GM21515 (cell line): ENCODE measurements around the gene DNAJB11.
"Not testable (repeated sequence)": the region's sequence is repeated elsewhere in the genome, so short reads cannot be mapped to it uniquely, and the experiment has no call there.

Experiments
- ATAC-seq: cut with Tn5 transposase; IDR thresholded peaks from one replicate; pipeline ENCODE4 v1.9.1; 2021; ENCODE audit not compliant: unreplicated experiment

The DNAJB11 gene

DNA sequence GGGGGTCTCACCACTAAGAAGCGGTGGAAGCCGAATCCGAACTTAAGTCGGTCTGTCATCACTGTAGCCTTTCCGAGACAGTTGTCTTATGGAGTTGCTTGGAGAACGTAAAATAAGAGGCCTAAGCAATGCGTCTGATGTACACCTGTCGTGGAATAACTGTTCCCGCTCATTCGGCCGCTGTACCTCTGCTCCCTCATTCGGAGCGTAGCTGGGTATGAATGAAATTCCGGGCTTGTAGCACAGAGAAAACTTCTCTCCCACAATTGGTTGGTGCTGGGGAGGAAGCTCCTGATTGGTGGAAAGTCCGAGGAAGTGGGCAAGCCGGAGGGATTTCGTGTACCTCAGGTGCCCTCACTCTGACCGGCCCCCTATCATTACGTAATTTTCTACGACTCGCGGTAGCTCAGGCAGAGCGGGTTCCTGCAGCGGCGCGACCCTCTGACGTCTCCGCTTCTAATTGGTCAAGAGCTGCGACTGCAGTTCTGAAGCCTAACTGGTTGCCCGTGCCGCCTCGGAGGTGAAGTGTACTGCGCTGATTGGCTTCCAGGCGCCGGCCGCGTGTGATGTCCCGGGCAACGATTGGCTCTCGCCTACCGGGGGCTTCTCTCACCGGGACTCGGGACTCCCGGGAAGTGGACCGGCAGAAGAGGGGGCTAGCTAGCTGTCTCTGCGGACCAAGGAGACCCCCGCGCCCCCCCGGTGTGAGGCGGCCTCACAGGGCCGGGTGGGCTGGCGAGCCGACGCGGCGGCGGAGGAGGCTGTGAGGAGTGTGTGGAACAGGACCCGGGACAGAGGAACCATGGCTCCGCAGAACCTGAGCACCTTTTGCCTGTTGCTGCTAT, at the start of gene DNAJB11:
DNAJB11 (plus strand) TSS at position 625 of the 845 bp plus-strand sequence; CDS start at position 803, 178 bp downstream.
- ATAC-seq = peak; percentile 84

DNA sequence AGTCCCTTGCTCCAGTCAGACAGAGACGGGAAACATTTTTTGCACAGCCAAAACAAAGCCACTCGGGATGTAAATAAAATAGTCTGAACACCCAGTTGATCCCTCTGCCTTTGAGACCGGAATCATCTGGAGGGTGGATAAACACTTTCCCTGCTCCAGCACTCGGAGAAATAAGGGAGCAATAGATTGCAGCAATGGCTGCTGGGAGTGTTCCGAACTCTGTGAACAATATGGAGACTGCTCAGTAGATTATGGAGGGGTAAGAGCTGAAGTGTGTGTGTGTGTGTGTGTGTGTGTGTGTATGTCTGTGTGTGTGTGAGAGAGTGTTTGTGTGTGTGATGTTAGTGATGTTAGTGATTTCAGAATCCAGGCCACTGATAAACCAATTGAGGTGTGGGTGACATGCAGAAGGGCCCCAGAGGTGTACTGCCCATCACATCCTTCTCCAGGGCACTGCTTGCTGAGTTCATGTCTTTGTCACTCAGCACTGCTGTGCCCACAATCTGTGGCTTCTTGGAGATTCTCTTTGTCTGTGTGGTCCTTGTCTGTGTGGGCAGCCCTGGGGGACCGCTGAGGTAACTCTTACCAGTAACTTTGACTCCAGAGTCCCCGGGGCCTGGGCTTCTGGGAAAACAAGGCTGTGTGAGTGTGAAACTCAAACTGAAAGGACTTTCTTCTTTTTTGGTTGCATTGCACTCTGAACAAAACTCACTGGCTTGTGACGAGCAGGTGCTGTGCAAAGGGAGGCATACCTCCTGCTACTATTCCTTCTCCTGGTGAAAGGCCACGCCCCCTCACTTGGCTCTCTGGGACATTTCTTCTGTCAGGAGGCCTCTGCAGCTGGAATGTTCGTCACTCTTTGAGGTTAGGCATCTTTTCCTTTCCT, 49.3 kb upstream of the DNAJB11 start:
- peak; percentile 68 for ATAC-seq

DNA sequence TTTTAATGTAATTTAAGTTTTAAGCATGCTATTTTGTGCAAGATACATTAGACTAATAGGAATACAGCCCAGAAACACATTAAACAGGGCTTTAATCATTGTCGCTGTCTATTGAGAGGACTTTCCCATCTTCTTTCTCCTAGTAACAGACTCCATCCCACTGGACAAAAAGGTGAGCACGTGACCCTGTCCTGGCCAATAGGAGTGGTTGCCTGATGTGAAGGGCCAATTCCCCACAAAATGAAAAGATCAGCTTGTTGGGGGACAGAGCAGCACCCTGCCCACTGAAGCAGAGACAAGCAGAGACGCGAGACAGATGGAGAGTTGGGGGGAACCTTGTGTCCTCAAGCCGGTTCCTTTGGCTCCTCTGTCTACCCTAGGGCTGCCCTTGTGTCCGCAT, 47.5 kb upstream of the DNAJB11 start:
- ATAC-seq = no peak

DNA sequence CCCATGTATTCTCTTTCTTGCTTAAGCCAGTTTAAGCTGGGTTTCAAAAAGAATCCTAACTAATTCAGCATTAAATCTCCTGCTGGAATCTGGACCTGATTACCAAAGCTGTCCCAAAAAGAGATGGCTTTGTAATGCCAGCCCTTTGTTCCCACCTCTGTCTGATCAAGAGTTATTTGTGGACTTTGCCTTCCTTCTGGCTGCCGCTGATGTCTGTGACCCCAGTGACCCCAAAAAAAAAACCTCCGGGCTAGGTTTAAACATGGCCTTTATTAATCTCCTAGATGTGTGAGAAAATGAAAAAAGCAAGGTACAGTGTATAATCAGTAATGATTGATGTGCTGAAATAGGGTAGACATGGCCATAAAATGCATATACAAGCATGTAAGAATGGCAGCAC, 47.1 kb upstream of the DNAJB11 start:
- ATAC-seq = no peak

DNA sequence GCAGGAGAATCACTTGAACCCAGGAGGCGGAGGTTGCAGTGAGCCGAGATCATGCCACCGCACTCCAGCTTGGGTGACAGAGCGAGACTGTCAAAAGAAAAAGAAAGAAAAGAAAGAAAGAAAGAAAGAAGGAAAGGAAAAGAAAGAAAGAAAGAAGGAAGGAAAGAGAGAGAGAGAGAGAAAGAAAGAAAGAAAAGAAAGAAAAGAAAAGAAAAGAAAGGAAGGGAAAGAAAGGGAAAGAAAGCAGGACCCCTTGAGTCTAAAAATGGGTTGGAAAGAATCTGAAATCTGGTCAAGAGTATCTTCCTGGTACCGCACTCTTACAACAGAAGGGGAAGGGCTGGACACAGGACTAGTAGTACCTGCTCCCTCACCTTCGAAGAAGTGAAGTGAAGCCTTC, 45.9 kb upstream of the DNAJB11 start:
- no peak for ATAC-seq

DNA sequence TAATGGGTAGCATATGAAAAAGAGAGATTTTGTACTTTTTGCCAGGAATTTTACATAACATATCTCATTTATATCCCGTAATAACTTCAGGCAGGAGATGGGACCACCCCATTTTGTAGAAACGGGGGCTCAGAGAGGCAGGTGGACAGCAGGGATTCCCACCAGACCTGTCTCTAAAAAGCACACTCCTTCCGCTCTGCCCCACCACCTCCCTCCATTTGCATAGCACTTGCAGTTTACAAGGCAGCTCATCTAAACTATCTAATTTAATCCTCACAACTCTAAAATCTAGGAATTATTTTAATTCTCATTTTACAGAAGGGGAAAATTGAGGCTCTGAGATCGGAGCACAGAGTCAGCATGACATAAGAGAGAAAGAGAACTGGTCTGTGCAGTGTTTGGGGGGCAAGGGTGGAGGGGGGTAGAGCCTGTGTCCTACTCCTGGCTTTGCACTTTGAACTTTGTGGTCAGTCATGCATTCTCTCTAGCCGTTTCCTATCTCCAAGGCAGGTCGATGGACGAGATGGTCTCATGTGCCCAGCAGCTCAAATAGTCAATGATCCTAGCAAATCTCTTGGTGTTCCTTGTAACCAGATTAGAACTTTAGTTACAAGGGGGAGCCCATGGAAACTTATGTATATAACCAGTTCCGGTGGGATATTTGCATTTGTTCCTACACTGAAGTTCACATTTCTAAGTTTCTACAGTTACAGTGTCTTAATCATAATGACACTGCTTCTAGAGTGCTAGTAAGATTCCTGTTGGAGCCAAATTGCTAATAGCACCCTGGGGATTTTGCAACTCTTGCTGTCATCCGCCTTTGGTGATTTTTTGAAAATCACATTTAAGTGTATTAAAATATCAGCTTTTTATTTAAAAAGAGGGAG, 44.9 kb upstream of the DNAJB11 start:
- ATAC-seq = no peak

DNA sequence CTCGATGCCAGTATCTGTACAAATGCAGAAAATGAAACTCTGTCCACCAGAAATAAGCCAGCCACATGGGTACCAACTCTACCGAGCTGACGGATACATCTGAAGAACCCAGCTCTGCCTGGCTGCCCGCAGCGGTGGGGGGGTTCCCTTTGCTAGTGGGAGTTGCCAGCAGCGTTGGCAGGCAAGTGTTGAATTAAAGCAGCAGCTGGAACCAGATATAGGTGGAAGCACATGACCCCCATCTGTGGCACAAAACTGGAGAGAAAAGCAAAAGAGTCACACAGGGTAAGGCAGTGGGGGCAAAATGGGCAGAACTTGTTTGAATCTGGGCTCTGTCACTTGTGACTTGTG, 44.3 kb upstream of the DNAJB11 start:
- ATAC-seq = no peak

DNA sequence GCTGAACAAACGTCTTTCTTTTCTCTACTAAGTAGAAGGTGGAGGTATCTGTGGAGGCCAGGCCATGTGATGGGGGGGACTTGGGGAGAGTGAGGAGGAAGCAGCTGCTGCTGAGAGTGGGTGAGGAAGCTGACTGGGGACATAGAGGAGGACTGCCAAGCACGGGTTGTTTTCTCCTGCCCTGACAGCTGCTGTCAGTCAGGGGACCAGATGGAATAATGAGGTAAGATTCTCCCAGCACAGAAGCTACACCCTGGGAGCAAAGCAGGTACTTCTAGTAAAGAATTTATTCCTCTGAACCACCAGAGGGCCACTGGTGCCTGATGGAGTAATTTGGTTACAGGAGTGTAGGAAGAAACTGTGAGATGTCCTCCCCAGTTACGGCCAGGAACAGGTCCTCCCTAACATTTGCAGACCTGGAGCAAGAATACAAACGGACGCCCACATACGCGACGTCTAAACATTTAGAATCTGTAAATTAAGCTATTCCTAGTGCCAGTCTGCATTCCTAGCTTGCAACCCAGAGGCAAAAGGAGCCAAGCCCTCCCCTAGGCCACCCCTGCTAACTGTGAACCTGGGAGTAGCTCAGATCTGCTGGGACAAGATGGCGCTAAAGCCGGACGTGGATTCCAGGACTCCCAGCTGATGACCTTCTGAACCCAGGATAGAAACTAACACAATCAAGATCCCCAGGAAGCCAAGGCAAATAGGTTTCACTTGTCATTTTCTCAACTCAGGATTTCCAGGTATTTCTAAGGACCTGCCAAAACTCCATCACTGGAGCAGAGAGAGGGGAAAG, 41.1 kb upstream of the DNAJB11 start:
- no peak for ATAC-seq

DNA sequence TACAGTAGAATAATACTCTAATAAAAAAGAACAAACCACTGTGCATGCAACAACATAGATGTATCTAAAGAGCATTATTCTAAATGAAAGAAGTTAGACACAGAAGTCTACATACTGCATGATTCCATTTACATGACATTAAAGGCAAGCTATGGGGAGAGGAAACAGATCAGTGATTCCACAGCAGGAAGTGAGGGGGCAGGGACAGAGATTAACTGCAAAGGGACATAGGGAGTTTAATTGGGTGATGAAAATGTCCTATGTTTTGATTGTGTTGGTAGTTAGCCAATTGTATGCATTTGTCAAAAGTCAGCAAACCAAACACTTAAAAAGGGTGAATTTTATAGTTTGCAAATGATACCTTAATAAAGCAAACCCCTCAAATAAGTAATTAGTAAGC, 40.1 kb upstream of the DNAJB11 start:
- ATAC-seq = no peak

DNA sequence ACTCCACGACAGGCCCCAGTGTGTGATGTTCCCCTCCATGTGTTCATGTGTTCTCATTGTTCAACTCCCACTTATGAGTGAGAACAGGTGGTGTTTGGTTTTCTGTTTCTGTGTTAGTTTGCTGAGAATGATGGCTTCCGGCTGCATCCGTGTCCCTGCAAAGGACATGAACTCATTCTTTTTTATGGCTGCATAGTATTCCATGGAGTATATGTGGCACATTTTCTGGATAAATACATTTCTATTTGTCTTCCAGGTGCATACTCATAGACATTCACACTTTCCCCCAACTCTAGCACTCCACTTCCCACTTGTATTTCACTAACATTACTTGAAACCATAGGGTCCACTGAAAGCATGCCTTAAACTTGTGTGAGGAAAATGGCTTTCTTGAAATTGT, 38.8 kb upstream of the DNAJB11 start:
- not testable (repeated sequence) for ATAC-seq

DNA sequence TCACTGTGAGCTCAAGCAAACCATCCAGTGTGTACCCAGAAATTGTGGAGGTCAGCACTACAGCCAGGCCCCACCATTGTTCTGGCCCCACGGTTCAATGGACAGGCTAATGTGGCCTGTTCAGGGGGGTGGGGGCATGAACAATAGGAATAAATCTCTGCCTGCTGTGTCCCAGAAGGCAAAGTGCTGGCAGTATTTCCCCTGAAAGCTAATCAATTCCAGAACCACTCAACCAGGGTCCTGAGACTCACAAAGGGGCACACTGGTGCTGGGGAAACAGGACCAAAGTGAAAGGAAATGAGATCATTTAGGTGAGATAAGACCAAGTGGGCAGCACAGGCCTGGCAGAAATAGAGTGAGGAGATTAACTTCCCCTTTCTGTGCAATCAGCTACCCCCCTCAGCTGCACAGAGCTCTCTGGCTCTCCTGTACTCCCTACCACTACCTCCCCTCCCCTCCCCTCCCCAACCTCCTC, 37.9 kb upstream of the DNAJB11 start:
- peak; percentile 49 for ATAC-seq

DNA sequence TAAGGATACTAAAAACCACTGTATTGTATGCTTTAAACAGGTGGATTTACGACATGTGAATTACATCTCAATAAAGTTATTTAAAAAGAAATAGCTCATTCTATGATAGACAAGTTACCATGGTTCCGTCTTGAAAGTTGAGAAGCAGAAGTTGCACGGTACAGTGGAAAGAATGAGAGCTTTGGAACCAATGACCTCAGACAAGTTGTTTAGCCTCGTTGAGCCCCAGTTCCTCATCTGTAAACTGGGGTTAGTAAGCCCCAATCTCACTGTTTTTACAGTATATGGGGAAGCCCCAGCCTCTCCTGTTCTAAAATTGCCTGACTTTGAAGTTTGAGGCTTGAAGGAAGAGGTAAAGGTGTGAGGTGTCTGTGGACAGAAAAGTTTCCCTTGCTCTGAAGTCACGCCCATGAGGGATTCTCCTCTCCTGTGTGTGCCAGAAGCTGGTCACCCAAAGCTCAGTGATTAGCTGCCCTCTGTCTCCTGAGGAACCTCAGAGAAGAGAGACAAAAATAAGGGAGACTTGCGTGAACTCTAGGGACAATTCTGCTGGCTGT, 36.3 kb upstream of the DNAJB11 start:
- peak; percentile 85 for ATAC-seq

DNA sequence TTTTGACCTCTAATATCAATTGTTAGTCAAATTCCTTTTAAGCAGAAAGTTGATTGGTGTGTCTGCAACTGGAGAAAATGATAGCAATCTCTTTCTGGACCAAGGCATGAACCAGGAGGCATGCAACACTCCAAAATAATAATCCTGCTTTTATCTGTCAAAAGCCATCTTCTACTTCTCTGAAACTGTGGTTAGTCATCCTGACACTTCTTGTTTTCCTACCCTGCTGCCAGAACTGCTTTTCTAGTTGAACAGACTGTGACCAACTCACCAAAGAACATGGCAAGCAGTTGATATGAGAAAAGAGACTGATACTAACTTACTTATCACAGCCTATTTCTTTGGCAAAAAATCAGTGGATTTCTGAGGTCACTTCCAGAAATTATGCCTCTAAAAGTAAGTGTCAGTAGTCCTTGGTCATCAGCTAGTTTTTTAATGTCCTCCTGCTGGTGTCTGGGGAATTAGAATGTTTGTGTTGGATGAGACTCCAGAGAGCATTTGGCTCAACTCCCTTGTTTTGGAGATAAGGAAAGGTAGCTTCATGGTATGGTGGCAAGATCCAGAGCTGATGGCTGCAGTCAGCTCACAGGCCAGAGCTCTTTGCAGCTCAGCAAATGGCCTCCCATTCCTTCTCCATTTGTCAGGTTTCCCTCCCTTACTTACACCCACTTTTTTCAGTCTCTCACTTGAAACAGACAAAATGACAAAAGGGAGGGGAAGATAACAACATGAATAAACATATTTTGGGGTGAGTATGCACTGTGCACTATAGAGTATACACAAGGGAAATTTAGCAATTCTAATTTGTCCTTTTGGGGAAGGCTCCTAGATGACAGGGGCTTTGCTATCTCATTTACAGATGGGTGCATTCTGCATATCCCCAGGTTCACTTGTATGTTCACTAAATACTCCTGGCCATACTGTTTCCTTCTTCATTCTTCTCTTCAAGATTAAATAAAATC, 33.4 kb upstream of the DNAJB11 start:
- ATAC-seq = no peak

DNA sequence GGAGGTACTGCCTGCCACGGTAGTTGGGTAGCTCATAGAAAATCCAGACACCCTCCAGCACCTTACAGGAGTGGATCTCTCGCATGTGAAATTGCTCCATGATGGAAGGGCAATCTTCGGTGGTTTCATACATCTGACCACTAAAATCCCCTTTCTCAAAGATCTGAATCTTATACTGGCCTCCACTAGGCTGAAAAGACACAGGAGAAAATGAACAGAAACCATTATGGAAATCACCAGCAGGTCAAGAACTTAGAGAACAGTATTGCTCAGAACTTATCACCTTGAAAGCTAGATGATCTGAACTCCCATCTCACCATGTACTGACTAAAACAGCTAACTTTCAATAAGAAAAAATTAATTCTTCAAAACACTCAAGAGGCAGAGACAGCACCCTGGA, 31.7 kb upstream of the DNAJB11 start:
- no peak for ATAC-seq

DNA sequence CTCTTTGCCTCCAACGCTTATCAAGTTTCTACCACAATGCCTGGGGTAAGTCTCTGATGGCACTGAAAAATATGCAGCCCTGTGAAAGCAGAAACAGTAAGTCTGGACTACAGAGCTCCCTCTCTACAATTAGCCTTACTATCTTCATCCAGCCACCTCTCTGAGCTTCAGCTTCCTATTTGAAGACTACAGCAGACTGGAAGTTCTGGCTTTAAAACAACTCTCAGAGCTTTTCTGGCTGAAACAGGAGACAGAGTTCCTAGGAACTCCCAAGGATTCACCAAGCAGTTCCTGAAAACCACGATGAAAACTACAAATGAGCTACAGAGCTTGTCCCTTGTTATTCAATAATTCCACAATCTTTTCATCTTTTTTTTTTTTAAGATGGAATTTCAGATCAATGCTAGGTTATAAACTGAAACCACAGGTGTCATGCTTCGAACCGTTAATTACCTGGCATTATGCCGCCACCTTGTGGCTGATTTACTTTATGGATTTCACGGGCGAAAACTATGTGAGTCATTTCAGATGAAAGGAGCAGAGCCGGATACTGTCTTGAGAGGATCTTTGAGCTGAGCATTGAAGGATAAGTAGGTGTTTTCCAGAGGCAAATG, 30.2 kb upstream of the DNAJB11 start:
- peak; percentile 47 for ATAC-seq

DNA sequence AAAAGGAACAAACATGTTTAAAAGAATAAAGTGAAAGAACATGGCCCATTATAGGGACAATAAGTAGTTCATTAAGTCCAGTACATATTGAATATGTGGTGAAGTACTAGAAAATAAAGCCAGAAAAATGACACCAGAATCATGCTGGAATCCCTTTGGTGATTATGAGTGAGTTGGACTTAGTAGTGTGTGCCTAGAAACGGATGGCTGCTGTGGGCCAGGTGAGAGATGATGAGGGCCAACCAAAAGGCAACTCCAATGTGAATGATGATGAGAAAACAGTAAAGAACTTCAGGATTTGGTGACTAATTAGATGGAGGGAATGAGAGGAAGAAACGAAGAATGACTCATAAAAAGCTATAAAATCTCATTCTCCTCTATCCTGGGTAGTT, 29.7 kb upstream of the DNAJB11 start:
- ATAC-seq = no peak

DNA sequence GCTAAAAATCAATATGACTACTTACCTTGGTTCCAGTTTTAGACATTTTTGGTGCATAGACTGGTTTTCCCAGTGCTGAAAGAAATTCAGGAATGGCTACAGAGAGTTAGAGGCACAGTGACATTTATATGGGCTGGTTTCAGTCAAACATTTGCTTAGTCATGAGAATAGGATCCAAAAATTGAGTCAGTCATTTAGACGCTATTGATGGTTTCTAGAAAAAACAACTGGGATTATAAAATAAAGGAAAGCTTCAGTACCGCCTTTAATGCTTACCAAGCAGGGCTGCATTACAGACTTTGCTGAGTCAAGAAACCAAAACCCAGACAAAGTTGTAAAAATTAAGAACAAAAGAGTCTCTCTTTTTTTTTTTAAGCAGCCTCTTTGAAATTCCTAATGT, 26.2 kb upstream of the DNAJB11 start, which contains the start of gene CRYGS:
CRYGS (minus strand) TSS at position 100 of the 400 bp plus-strand sequence; CDS start at position 46, 54 bp downstream.
- ATAC-seq = no peak

DNA sequence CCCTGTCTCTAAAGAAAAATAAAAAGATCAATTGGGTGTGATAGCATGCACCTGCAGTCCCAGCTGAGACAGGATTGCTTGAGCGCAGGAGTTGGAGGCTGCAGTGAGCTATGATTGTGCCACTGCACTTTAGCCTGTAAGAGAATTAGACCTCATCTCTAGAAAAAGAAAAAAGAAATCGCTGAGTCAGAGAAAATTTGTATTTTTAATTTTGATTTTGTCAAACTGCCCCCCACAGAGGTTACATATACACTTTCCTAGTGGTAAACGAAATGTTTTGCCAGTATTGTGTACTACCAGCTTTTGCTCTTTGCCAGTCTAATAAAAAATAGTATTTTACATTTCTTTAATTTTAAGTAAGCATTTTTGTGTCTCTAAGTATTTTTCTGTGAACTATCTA, 21.0 kb upstream of the DNAJB11 start:
- ATAC-seq = no peak
